Kidney (tissue), 14 donors: Measurements from ENCODE around the gene PLEKHA4. TPM values are rescaled to one million over a fixed set of nuclear protein-coding genes. Genes with fewer than 3 reads are reported as not detected.

Experiments used
- DNase-seq, 5 donors: peaks; one replicate each; pipeline ENCODE4 v3.0.0-alpha.2; 2013 to 2020
- FAIRE-seq: peaks from 2 replicates; lab custom pipeline; 2012; peaks lifted over from hg19 to GRCh38; lab: Jason Lieb, UNC
- H3K27ac ChIP-seq, 2 donors: one replicate each; pipeline ENCODE4 v1.7.0; 2013; ENCODE audit warnings: low read depth in 2 of 2, low read length in 2 of 2, inconsistent platforms in 1 of 2
- H3K27me3 ChIP-seq: one replicate; pipeline ENCODE4 v1.7.1; 2013; ENCODE audit warnings: low read length, inconsistent platforms; ENCODE audit not compliant: control insufficient read depth, insufficient read depth
- H3K36me3 ChIP-seq, 3 donors: one replicate each; pipeline versions ENCODE4 v1.7.0 to v1.7.1; 2013; ENCODE audit warnings: low read length in 3 of 3, control low read depth in 1 of 3, inconsistent platforms in 1 of 3; ENCODE audit not compliant: insufficient read depth in 3 of 3, control insufficient read depth in 2 of 3
- H3K4me1 ChIP-seq, 3 donors: one replicate each; pipeline versions ENCODE4 v1.7.0 to v1.7.1; 2013; ENCODE audit warnings: low read length in 3 of 3, inconsistent platforms in 1 of 3, low read depth in 1 of 3; ENCODE audit not compliant: control insufficient read depth in 2 of 3, insufficient read depth in 2 of 3
- H3K4me3 ChIP-seq, 3 donors: one replicate each; pipeline versions ENCODE4 v1.7.0 to v1.8.1; 2013; ENCODE audit warnings: low read length in 3 of 3, control low read depth in 1 of 3, inconsistent platforms in 1 of 3
- H3K9ac ChIP-seq, 3 donors: one replicate each; pipeline versions ENCODE4 v1.7.0 to v1.7.1; 2013; ENCODE audit warnings: low read length in 3 of 3, control low read depth in 1 of 3, inconsistent platforms in 1 of 3
- H3K9me3 ChIP-seq, 3 donors: one replicate each; pipeline versions ENCODE4 v1.7.0 to v1.7.1; 2013; ENCODE audit warnings: low read length in 3 of 3, control low read depth in 1 of 3, inconsistent platforms in 1 of 3; ENCODE audit not compliant: control insufficient read depth in 2 of 3, insufficient read depth in 1 of 3
- CTCF ChIP-seq: IDR thresholded peaks from 3 replicates; pipeline ENCODE4 v1.5.1; 2012; ENCODE audit warnings: mild to moderate bottlenecking, moderate library complexity, borderline replicate concordance; ENCODE audit not compliant: insufficient read depth; ENCODE audit errors: extremely low read depth
- intact Hi-C: fragments of 100-400 bp; cut with DNase I; formaldehyde crosslinking; loops from one replicate; pipeline ENCODE4 v1.11.1; 2022
- polyA plus RNA-seq: library from polyadenylated mRNA; stranded (reverse); fragments of 350-450 nt; fragmentation: Illumina TruSeq; extraction: RNeasy Lipid Tissue Mini Kit (QIAGEN cat#74804); gene quantifications from one replicate; pipeline ENCODE4 v1.2.3, GENCODE V29; 2014; ENCODE audit warnings: low read depth, low replicate concordance; ENCODE audit not compliant: insufficient read depth
- total RNA-seq: library from RNA; stranded (reverse); fragmentation: NEBNext Ultra II Directional; extraction: Animal tissue kit (Norgen Biotek cat#: 25700); gene quantifications from one replicate; pipeline ENCODE4 v1.2.1, GENCODE V29; 2021
- donor health status: control.
- donor health status: control.
- donor health status: control.
- donor health status: control.
- donor health status: control.
- donor health status: DM: yes; HTN: yes; CAD: no.
- donor health status: Normal renal cell carcinoma (clear cell type).

The PLEKHA4 gene
- total and polyA plus RNA-seq, 2 donors from 2014 or later, result 22.9 to 79.1 TPM

- H3K36me3 ChIP-seq, result peaks cover 0 to 8% (median 2%) of the 10 kb centered on the region in 3 donors
- FAIRE-seq (no peak), DNase-seq (no peak)
- intact Hi-C loops, result no loop called here
- peaks cover 0 to 5% (median 2%) of the 10 kb centered on the region in 3 donors for H3K4me1 ChIP-seq
- TF ChIP-seq CTCF, result no peak
- no peak overlapping the region for H3K9ac ChIP-seq
- no peaks in the 10 kb centered on the region for H3K9me3 ChIP-seq
- H3K4me3 ChIP-seq, result no peak overlapping the region
- H3K27me3 ChIP-seq, result no peaks in the 10 kb centered on the region
- H3K27ac ChIP-seq, result no peak overlapping the region
Observed at GRCh38 chr19:48833049-48833448, 35.4 kb downstream of the PLEKHA4 start.

DNA sequence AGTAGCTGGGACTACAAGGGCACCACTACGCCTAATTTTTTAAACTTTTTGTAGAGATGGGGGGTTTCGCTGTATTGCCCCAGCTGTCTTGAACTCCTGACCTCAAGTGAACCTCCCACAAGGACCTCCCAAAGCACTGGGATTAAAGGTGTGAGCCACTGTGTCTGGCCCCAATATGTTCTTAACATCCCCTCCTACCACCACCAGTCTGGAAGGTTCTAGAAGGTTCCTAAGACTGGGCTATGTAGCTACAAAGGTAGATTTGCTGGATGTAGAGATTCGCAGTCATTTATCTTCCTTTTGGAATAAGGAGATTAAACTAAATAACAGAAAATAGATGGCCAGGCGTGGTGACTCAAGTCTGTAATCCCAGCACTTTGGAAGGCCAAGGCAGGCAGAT is 37.5 kb downstream of the PLEKHA4 start:
- Histone ChIP-seq H3K4me3 (no peak overlapping the region), H3K27me3 (no peaks in the 10 kb centered on the region), H3K4me1 (peaks cover 0 to 2% (median 0%) of the 10 kb centered on the region in 3 donors), H3K27ac (no peak overlapping the region), H3K9ac (no peak overlapping the region), H3K9me3 (no peaks in the 10 kb centered on the region), H3K36me3 (peaks cover 0 to 8% (median 2%) of the 10 kb centered on the region in 3 donors)
- no peak for DNase-seq
- no peak for FAIRE-seq
- no peak for TF ChIP-seq CTCF
- intact Hi-C loops, result no loop called here

DNA sequence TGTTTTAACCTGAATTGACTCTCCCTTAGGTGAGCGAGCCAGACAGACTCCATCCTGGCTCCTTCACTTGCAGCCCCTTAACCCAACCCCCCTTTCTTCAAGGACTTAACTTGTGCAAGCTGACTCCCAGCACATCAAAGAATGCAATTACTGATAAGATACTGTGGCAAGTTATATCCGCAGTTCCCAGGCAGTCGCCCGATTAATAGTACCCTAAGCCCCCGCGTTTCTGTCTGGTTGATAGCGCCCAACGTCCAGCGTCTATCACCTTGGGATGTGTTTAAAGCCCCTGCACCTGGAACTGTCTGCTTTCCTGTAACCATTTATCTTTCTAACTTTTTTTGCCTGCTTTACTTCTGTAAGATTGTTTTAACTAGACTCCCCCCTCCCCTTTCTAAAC is 38.3 kb downstream of the PLEKHA4 start:
- Histone ChIP-seq H3K27ac (no peak overlapping the region), H3K4me3 (no peak overlapping the region), H3K27me3 (no peaks in the 10 kb centered on the region), H3K9ac (no peak overlapping the region), H3K9me3 (no peaks in the 10 kb centered on the region), H3K4me1 (no peaks in the 10 kb centered on the region), H3K36me3 (peaks cover 0 to 8% (median 2%) of the 10 kb centered on the region in 3 donors)
- peak in 1 of 5 donors; percentile 33 for DNase-seq
- no peak for TF ChIP-seq CTCF
- intact Hi-C loops, result no loop called here
- no peak for FAIRE-seq

- H3K36me3 ChIP-seq, result peaks cover 7 to 12% (median 8%) of the 10 kb centered on the region in 3 donors
- no peak overlapping the region for H3K4me3 ChIP-seq
- H3K27ac ChIP-seq, result no peak overlapping the region
- peaks cover 0 to 9% (median 0%) of the 10 kb centered on the region in 3 donors for H3K9me3 ChIP-seq
- no peaks in the 10 kb centered on the region for H3K4me1 ChIP-seq
- no peaks in the 10 kb centered on the region for H3K27me3 ChIP-seq
- no peak overlapping the region for H3K9ac ChIP-seq
- FAIRE-seq (no peak), DNase-seq (no peak)
- intact Hi-C loops, result no loop called here
- no peak for TF ChIP-seq CTCF
Observed at GRCh38 chr19:48826606-48827020, 41.8 kb downstream of the PLEKHA4 start.
